DND-41 (cell line): ENCODE results near the gene MIPEP.

Source experiments
- ATAC-seq: fragments of 200-7000 bp; cut with Tn5 transposase; 3 replicates; pipeline ENCODE4 v1.9.1; 2021; ENCODE audit warnings: low read depth; ENCODE audit not compliant: insufficient read depth
- DNase-seq: peaks from one replicate; pipeline ENCODE4 v3.0.0-alpha.2; 2020
- H2AFZ ChIP-seq: 2 replicates; pipeline ENCODE4 v1.6.0; 2012; ENCODE audit warnings: low read depth, low read length
- H3K27ac ChIP-seq: 2 replicates; pipeline ENCODE4 v1.5.1; 2012; ENCODE audit warnings: low read length, inconsistent platforms
- H3K27me3 ChIP-seq: fragments of 200-600 bp; sonication (generic); 2 replicates; pipeline ENCODE4 v1.6.0; 2012; ENCODE audit warnings: low read length, mild to moderate bottlenecking, inconsistent platforms; ENCODE audit not compliant: insufficient read depth, poor library complexity
- H3K36me3 ChIP-seq: 2 replicates; pipeline ENCODE4 v1.5.1; 2012; ENCODE audit warnings: low read length, inconsistent platforms; ENCODE audit not compliant: insufficient read depth
- H3K4me1 ChIP-seq: 2 replicates; pipeline ENCODE4 v1.5.1; 2012; ENCODE audit warnings: mild to moderate bottlenecking, low read length; ENCODE audit not compliant: insufficient read depth
- H3K4me2 ChIP-seq: 2 replicates; pipeline ENCODE4 v1.6.0; 2012; ENCODE audit warnings: mild to moderate bottlenecking, moderate library complexity, low read length, inconsistent platforms; ENCODE audit not compliant: insufficient read depth
- H3K4me3 ChIP-seq, 2 experiments: fragments of 200-600 bp in 1 of 2; shearing (Covaris generic) in 1 of 2; 2 replicates each; pipeline ENCODE4 v1.5.1; 2012 to 2016; ENCODE audit warnings: inconsistent platforms in 2 of 2, low read length in 2 of 2, mild to moderate bottlenecking in 2 of 2, low read depth in 1 of 2, moderate library complexity in 1 of 2
- H3K79me2 ChIP-seq: 2 replicates; pipeline ENCODE4 v1.6.0; 2012; ENCODE audit warnings: low read length, inconsistent platforms; ENCODE audit not compliant: insufficient read depth
- H3K9ac ChIP-seq: 2 replicates; pipeline ENCODE4 v1.6.0; 2012; ENCODE audit warnings: low read depth, mild to moderate bottlenecking, inconsistent platforms, low read length, moderate library complexity
- H3K9me3 ChIP-seq: 2 replicates; pipeline ENCODE4 v1.5.1; 2012; ENCODE audit warnings: low read length, moderate library complexity, mild to moderate bottlenecking, inconsistent platforms; ENCODE audit not compliant: insufficient read depth, severe bottlenecking
- H4K20me1 ChIP-seq: 2 replicates; pipeline ENCODE4 v1.6.0; 2012; ENCODE audit warnings: low read length; ENCODE audit not compliant: insufficient read depth
- CTCF ChIP-seq: IDR thresholded peaks from 2 replicates; pipeline ENCODE4 v1.5.1; 2012; ENCODE audit warnings: borderline replicate concordance, low read length, moderate library complexity, mild to moderate bottlenecking; ENCODE audit not compliant: poor library complexity, severe bottlenecking; ENCODE audit errors: extremely low read depth
- EZH2 ChIP-seq: IDR thresholded peaks from 3 replicates; pipeline ENCODE4 v1.6.1; 2012; ENCODE audit warnings: borderline replicate concordance, low read depth, mild to moderate bottlenecking, moderate library complexity, low read length, inconsistent platforms; ENCODE audit not compliant: severe bottlenecking

Gene MIPEP

GRCh38 chr13:23699271-23699670, 189.9 kb downstream of the MIPEP start:
- Histone ChIP-seq H3K27me3 (no peaks in the 10 kb centered on the region), H3K4me3 (no peak overlapping the region), H3K4me1 (no peaks in the 10 kb centered on the region), H3K36me3 (no peaks in the 10 kb centered on the region), H3K9me3 (no peaks in the 10 kb centered on the region), H3K9ac (no peak overlapping the region), H3K4me2 (no peak overlapping the region), H3K27ac (no peak overlapping the region), H4K20me1 (no peaks in the 10 kb centered on the region), H2AFZ (no peak overlapping the region), H3K79me2 (no peaks in the 10 kb centered on the region)
- TF ChIP-seq EZH2 (no peak), CTCF (no peak)
- ATAC-seq = no peak
- DNase-seq = no peak

- no peaks in the 10 kb centered on the region for H3K27me3 ChIP-seq
- H3K27ac ChIP-seq = no peak overlapping the region
- TF ChIP-seq CTCF (no peak), EZH2 (no peak)
- no peak overlapping the region for H3K4me3 ChIP-seq
- ATAC-seq (no peak), DNase-seq (no peak)
- H2AFZ ChIP-seq = no peak overlapping the region
- H3K9me3 ChIP-seq = no peaks in the 10 kb centered on the region
- H4K20me1 ChIP-seq = no peaks in the 10 kb centered on the region
- H3K36me3 ChIP-seq = no peaks in the 10 kb centered on the region
- H3K9ac ChIP-seq = no peak overlapping the region
- no peak overlapping the region for H3K4me2 ChIP-seq
- H3K4me1 ChIP-seq = no peaks in the 10 kb centered on the region
- no peaks in the 10 kb centered on the region for H3K79me2 ChIP-seq
Measured at GRCh38 chr13:23697772-23698313, 191.4 kb downstream of the MIPEP start.

GRCh38 chr13:23696610-23697009, 192.6 kb downstream of the MIPEP start:
- no peak overlapping the region for H2AFZ ChIP-seq
- ATAC-seq = no peak
- H3K9me3 ChIP-seq = no peaks in the 10 kb centered on the region

More at GRCh38 chr13:23696610-23697009, 192.6 kb downstream of the MIPEP start:
- H4K20me1 ChIP-seq = no peaks in the 10 kb centered on the region
- H3K4me3 ChIP-seq = no peak overlapping the region
- no peak for DNase-seq
- no peak overlapping the region for H3K9ac ChIP-seq
- H3K4me1 ChIP-seq = no peaks in the 10 kb centered on the region
- H3K4me2 ChIP-seq = no peak overlapping the region
- no peaks in the 10 kb centered on the region for H3K36me3 ChIP-seq
- H3K79me2 ChIP-seq = no peaks in the 10 kb centered on the region
- TF ChIP-seq EZH2 (no peak), CTCF (no peak)
- no peak overlapping the region for H3K27ac ChIP-seq
- no peaks in the 10 kb centered on the region for H3K27me3 ChIP-seq
